ENCODE results near the gene RESF1. TPM values are rescaled to one million over a fixed set of nuclear protein-coding genes. Genes with fewer than 3 reads are reported as not detected.

The RESF1 gene
- total RNA-seq, 1 experiment from 2014 or later: 91.4 TPM

- TF ChIP-seq EMX1 (CRISPR knock-in tag; IDR thresholded peaks at IDR 0.05) (no peak), MYBL2 (CRISPR knock-in tag; IDR thresholded peaks at IDR 0.05) (no peak)
- H3K36me3 Mint-ChIP-seq: peaks cover 92% of the 10 kb centered on the region
- peaks cover 20% of the 10 kb centered on the region for H3K4me1 Mint-ChIP-seq
- CTCF ChIA-PET: no interaction called here
- no peaks in the 10 kb centered on the region; the same call in 1 of the 2 replicates for H3K27me3 Mint-ChIP-seq (ENCODE audit: low read depth)
- ATAC-seq: no peak
- DNase-seq (ENCODE audit: low spot score): no peak
- POLR2A ChIA-PET: no interaction called here
- peaks cover 35% of the 10 kb centered on the region for H3K9me3 Mint-ChIP-seq
- H3K27ac Mint-ChIP-seq: no peak overlapping the region
- H3K4me3 Mint-ChIP-seq: no peak overlapping the region
Measured at GRCh38 chr12:31973818-31974217, 14.6 kb downstream of the RESF1 start.

- H3K4me3 Mint-ChIP-seq: no peak overlapping the region
- ATAC-seq (no peak), DNase-seq (ENCODE audit: low spot score) (no peak)
- CTCF ChIA-PET: no interaction called here
- POLR2A ChIA-PET: no interaction called here
- H3K4me1 Mint-ChIP-seq: peaks cover 12% of the 10 kb centered on the region
- peaks cover 94% of the 10 kb centered on the region for H3K36me3 Mint-ChIP-seq
- no peaks in the 10 kb centered on the region; the same call in 1 of the 2 replicates for H3K27me3 Mint-ChIP-seq (ENCODE audit: low read depth)
- TF ChIP-seq FOXP1 (CRISPR knock-in tag; IDR thresholded peaks at IDR 0.05; ENCODE audit: borderline replicate concordance): no peak
- TF ChIP-seq SMAD4 (CRISPR knock-in tag; IDR thresholded peaks at IDR 0.05): no peak
- TF ChIP-seq CTCF (IDR thresholded peaks at IDR 0.05): no peak
- TF ChIP-seq TCF7 (CRISPR knock-in tag; IDR thresholded peaks at IDR 0.05; ENCODE audit: low read depth): no peak
- no peak for TF ChIP-seq ZNF425 (CRISPR knock-in tag; conservative IDR thresholded peaks at IDR 0.05)
- TF ChIP-seq RELA (CRISPR knock-in tag; IDR thresholded peaks at IDR 0.05; ENCODE audit: borderline replicate concordance): no peak
- TF ChIP-seq GRHL2 (CRISPR knock-in tag; IDR thresholded peaks at IDR 0.05; ENCODE audit: insufficient replicate concordance, severe bottlenecking): no peak
- no peak for TF ChIP-seq ESRRA (CRISPR knock-in tag; IDR thresholded peaks at IDR 0.05; ENCODE audit: borderline replicate concordance)
- no peak for TF ChIP-seq JAZF1 (CRISPR knock-in tag; IDR thresholded peaks at IDR 0.05)
- no peak for TF ChIP-seq ZMAT4 (CRISPR knock-in tag; IDR thresholded peaks at IDR 0.05)
- no peak for TF ChIP-seq JUN (CRISPR knock-in tag; IDR thresholded peaks at IDR 0.05)
- no peak for TF ChIP-seq ZNF219 (CRISPR knock-in tag; IDR thresholded peaks at IDR 0.05; ENCODE audit: borderline replicate concordance)
- H3K27ac Mint-ChIP-seq: no peak overlapping the region
- peaks cover 43% of the 10 kb centered on the region for H3K9me3 Mint-ChIP-seq
Measured at GRCh38 chr12:31974673-31975072, 15.5 kb downstream of the RESF1 start.

- H3K4me1 Mint-ChIP-seq: peaks cover 33% of the 10 kb centered on the region
- DNase-seq (ENCODE audit: low spot score) (no peak), ATAC-seq (no peak)
- no peak overlapping the region; the same call in none of the 2 replicates for H3K27ac Mint-ChIP-seq
- peaks cover 95% of the 10 kb centered on the region for H3K36me3 Mint-ChIP-seq
- peaks cover 30% of the 10 kb centered on the region for H3K27me3 Mint-ChIP-seq (ENCODE audit: low read depth)
- POLR2A ChIA-PET: no interaction called here
- H3K4me3 Mint-ChIP-seq: no peak overlapping the region
- CTCF ChIA-PET: interaction anchor here (0.5 to 1.0 kb wide), 3 partner anchors 25 to 332 kb away, joined by 3 to 6 read pairs (median 3); no protein-coding TSS in a partner anchor
- no peak for TF ChIP-seq CTCF (IDR thresholded peaks at IDR 0.05)
- no peak for TF ChIP-seq SMAD3 (CRISPR knock-in tag; IDR thresholded peaks at IDR 0.05; ENCODE audit: borderline replicate concordance)
- TF ChIP-seq GRHL2 (CRISPR knock-in tag; IDR thresholded peaks at IDR 0.05; ENCODE audit: insufficient replicate concordance, severe bottlenecking): no peak
- TF ChIP-seq USF1 (CRISPR knock-in tag; IDR thresholded peaks at IDR 0.05): no peak
- H3K9me3 Mint-ChIP-seq: peaks cover 71% of the 10 kb centered on the region
Measured at GRCh38 chr12:31984806-31985591, 25.8 kb downstream of the RESF1 start.
